GM19467 (cell line): ENCODE measurements around the gene PTPN6.

Source experiments
- ATAC-seq: cut with Tn5 transposase; IDR thresholded peaks from one replicate; pipeline ENCODE4 v1.9.1; 2021; ENCODE audit warnings: mild to moderate bottlenecking, moderate library complexity; ENCODE audit not compliant: unreplicated experiment

PTPN6 gene

GRCh38 chr12:6938353-6939190 lies 12.6 kb upstream of the PTPN6 start:
- no peak for ATAC-seq

- no peak for ATAC-seq
Measured at GRCh38 chr12:6939191-6939540, 12.0 kb upstream of the PTPN6 start.

GRCh38 chr12:6941267-6941666 lies 9.9 kb upstream of the PTPN6 start:
- no peak for ATAC-seq

- no peak for ATAC-seq
Measured at GRCh38 chr12:6941782-6942181, 9.4 kb upstream of the PTPN6 start.

- ATAC-seq, result no peak
Measured at GRCh38 chr12:6942331-6942665, 8.9 kb upstream of the PTPN6 start.

- ATAC-seq, result peak; percentile 18
Measured at GRCh38 chr12:6943389-6943721, 7.8 kb upstream of the PTPN6 start.

GRCh38 chr12:6943722-6944380 lies 7.3 kb upstream of the PTPN6 start, which contains the start of the genes C12orf57 and RNU7-1:
C12orf57 (plus strand) TSS chr12:6944022; CDS start chr12:6944122, 100 bp downstream.
RNU7-1 (plus strand) TSS chr12:6943816.
- peak; percentile 28 for ATAC-seq

GRCh38 chr12:6944381-6945186 lies 6.6 kb upstream of the PTPN6 start:
- ATAC-seq, result peak; percentile 28

- no peak for ATAC-seq
Measured at GRCh38 chr12:6945613-6946012, 5.5 kb upstream of the PTPN6 start.

DNA sequence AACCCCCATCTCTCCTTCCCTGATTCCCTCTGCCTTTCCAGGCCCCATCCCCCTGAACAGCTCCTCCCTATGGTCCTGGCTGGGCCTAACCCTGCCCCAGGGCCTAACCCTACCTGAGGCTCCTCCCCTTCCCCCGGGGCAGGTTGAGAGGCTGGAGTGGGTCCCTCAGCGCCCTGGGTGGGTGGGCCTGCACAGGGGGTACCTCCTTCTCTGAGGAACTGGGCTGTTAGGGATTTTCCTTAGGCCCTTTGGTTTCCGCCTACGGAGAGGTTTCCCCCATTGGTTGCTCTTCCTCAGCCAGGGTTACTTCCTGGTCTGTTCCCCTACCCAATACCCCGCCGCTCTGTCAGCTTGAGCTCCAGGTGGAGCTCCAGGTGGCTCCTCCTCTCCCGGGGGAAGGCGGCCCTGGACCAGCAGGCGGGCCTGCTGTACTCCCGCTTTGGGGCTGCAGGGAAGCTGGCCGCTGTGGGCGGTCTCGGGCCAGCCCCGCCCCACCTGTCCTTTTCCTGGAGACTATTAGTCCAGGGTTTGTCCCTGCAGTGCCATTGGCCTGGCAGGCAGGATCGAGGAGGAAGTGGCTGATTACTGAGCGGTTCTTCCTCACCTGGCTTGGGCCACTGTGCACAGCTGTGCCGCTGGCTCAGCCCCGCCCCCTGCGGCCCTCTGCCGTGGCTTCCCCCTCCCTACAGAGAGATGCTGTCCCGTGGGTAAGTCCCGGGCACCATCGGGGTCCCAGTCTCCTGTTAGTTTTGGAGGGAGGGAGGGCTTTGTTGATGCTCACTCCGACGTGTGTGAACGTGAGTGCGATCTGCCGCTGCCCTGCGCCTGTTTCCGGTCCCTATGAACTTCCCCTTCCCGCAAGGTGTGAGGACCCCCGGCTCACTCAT lies 4.9 kb upstream of the PTPN6 start:
- peak; percentile 26 for ATAC-seq

DNA sequence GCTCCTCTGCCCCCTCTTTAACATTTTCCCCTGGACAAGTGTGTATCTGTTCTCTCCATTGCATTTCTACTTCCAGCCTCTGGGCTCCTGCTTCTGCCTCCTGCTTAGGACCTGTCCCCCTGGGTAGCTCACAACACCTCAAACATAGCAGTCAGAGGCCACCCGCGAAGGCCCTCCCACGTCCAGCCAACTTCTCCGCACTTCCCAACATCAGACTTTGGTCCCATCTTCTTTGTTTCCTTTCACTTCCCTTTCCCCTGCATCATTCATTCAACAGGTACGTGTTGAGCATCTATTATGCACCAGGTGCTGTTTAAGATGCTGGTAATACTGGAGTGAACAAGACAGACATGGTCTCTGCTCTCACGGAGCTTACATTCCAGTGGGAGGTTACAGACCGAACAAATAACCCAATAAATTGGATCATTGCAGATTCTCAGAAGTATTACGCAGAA lies 4.2 kb upstream of the PTPN6 start:
- no peak for ATAC-seq

GRCh38 chr12:6947615-6948014 lies 3.5 kb upstream of the PTPN6 start:
- ATAC-seq, result no peak

- ATAC-seq, result no peak
Measured at GRCh38 chr12:6948873-6949594, 2.1 kb upstream of the PTPN6 start.

DNA sequence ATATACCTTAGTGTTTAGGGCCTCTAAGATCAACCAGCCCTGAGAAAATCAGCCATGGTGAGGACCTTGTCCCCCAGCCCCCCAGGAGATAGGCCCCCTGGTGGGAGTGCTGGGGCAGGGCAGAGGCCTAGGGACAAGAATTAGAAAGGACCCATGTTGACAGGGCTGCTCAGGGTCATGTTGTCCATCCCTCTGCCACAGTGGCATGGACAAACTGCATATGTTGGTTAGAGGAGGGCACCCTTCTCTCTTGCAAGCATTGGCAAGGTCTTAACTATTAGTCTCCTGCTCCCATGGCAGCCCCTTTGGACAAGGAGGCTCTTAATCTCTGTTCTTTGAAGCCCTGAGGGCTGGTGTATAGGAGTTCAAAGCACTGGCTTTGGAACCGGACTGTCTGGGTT lies 755 bp upstream of the PTPN6 start:
- no peak for ATAC-seq

DNA sequence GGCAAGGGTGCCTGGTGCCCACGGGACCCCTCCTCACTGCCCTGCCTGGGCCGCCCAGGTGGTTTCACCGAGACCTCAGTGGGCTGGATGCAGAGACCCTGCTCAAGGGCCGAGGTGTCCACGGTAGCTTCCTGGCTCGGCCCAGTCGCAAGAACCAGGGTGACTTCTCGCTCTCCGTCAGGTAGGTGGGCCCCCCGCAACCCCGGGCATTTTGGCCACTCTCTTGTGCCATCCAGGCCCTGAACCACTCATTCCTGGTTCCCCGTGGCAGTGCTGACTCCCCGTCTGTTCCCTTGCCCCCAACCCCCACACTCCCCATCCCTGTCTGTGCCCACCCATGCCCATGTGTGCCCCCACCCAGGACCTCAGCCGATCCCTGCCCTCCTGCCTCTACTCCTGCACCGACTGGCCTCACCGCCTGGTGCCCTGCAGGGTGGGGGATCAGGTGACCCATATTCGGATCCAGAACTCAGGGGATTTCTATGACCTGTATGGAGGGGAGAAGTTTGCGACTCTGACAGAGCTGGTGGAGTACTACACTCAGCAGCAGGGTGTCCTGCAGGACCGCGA lies 480 bp downstream of the PTPN6 start:
- no peak for ATAC-seq

DNA sequence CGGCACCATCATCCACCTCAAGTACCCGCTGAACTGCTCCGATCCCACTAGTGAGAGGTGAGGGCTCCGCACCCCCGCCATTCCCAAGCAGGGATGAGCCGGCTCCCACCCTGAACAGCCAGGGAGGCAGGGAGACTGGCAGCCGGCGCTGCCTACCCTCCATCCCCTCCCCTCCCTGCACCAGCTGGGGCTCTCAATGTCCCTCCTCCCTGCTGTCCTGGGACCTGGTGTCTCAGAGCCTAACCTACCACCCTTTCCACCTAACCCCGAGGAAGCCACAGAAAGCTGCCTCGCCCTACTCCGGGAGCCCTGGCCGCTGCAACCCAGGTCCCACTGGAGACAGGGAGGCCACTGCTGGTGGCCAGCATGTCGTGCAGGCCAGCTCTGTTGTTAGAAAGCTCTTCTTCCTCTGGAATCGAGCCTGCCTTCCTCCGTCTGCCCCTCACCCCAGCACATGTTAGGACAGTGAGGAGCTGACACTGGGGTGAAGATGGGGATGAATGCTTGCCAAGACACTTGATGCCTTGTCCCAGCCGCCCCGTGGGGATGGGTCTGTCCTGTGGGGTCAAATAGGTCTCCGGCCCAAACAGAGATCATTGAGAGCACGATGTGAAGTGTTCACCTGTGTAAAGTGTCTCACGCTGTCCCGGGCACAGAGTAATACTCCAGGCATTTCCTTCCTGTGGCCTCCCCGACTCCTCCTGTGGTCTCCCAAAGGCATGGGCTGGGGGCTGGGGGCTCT lies 1.1 kb downstream of the PTPN6 start:
- no peak for ATAC-seq

- no peak for ATAC-seq
Measured at GRCh38 chr12:6952863-6953441, 1.8 kb downstream of the PTPN6 start.

- ATAC-seq, result peak; percentile 38
Measured at GRCh38 chr12:6953442-6954315, 2.5 kb downstream of the PTPN6 start.
